Measurements from ENCODE around the gene NHLH1.

DNA sequence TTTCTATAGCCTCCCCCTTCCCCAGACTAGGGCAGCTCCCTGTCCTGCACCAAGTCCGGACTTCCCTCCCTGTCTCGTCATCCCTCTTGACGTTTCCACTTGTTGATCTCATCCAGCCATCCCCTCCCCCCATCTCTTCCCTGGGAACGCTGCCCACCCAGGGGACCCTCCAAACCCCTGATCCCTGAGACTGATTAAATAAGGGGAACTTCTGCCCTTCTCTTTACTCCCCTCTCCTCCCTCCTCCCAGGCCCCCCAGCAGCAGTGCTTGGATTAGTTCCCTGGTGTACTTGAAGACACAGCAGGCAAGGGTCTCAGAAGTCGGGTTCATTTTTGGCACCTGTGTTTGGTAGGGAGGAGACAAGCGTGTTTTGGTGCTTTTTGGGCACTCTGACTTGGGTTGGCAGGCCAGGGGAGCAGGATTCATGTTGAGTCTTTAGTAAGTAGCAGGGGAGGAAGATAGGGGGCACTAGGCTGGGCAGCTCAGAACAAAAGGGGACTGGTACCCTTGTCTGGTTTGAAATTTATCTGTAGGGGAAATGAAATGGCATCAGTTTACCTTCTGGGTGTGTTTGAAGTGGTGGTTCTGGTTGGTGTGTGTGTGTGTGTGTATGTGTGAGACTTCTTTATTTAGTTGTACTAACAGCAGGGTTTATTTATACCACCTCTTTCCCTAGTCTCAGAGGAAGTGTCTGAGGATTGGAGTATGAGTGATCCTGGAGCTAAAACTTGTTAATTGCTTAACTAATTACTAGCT lies 44.6 kb downstream of the NHLH1 start:
- no peak for TF ChIP-seq CTCF (IDR thresholded peaks at IDR 0.05)
- TF ChIP-seq POLR2A (IDR thresholded peaks at IDR 0.05) = no peak

Measured in testis (tissue), 2 donors.